ENCODE data around the gene SSU72.

The SSU72 gene

GRCh38 chr1:1538334-1538733 is 36.3 kb downstream of the SSU72 start:
- no peak overlapping the region for H3K4me3 ChIP-seq (ENCODE audit: low read depth, low read length)
- DNase-seq (ENCODE audit: low read depth) = no peak
- TF ChIP-seq MAX (IDR thresholded peaks at IDR 0.05; ENCODE audit: low read depth, low read length) (no peak), MYC (IDR thresholded peaks at IDR 0.05; ENCODE audit: low read depth, low read length) (no peak), POLR2A (IDR thresholded peaks at IDR 0.05; ENCODE audit: extremely low read depth, insufficient read length) (no peak), CTCF (IDR thresholded peaks at IDR 0.05; ENCODE audit: low read depth, low read length) (no peak)

- no peak overlapping the region for H3K4me3 ChIP-seq (ENCODE audit: low read depth, low read length)
- TF ChIP-seq MAX (IDR thresholded peaks at IDR 0.05; ENCODE audit: low read depth, low read length) (no peak), CTCF (IDR thresholded peaks at IDR 0.05; ENCODE audit: low read depth, low read length) (no peak), POLR2A (IDR thresholded peaks at IDR 0.05; ENCODE audit: extremely low read depth, insufficient read length) (no peak), MYC (IDR thresholded peaks at IDR 0.05; ENCODE audit: low read depth, low read length) (no peak)
- DNase-seq (ENCODE audit: low read depth) = no peak
Observed at GRCh38 chr1:1537626-1538250, 36.9 kb downstream of the SSU72 start.

GRCh38 chr1:1536938-1537546 is 37.6 kb downstream of the SSU72 start:
- TF ChIP-seq MAX (IDR thresholded peaks at IDR 0.05; ENCODE audit: low read depth, low read length) = no peak
- no peak for TF ChIP-seq CTCF (IDR thresholded peaks at IDR 0.05; ENCODE audit: low read depth, low read length)
- no peak for TF ChIP-seq MYC (IDR thresholded peaks at IDR 0.05; ENCODE audit: low read depth, low read length)
- TF ChIP-seq POLR2A (IDR thresholded peaks at IDR 0.05; ENCODE audit: extremely low read depth, insufficient read length) = no peak
- H3K4me3 ChIP-seq (ENCODE audit: low read depth, low read length) = no peak overlapping the region
- DNase-seq (ENCODE audit: low read depth) = no peak

- H3K4me3 ChIP-seq (ENCODE audit: low read depth, low read length) = no peak overlapping the region
- no peak for DNase-seq (ENCODE audit: low read depth)
- no peak for TF ChIP-seq POLR2A (IDR thresholded peaks at IDR 0.05; ENCODE audit: extremely low read depth, insufficient read length)
- no peak for TF ChIP-seq MYC (IDR thresholded peaks at IDR 0.05; ENCODE audit: low read depth, low read length)
- TF ChIP-seq CTCF (IDR thresholded peaks at IDR 0.05; ENCODE audit: low read depth, low read length) = no peak
- no peak for TF ChIP-seq MAX (IDR thresholded peaks at IDR 0.05; ENCODE audit: low read depth, low read length)
Observed at GRCh38 chr1:1536019-1536937, 38.4 kb downstream of the SSU72 start.

- TF ChIP-seq MYC (IDR thresholded peaks at IDR 0.05; ENCODE audit: low read depth, low read length) (no peak), CTCF (IDR thresholded peaks at IDR 0.05; ENCODE audit: low read depth, low read length) (no peak), POLR2A (IDR thresholded peaks at IDR 0.05; ENCODE audit: extremely low read depth, insufficient read length) (no peak), MAX (IDR thresholded peaks at IDR 0.05; ENCODE audit: low read depth, low read length) (no peak)
- DNase-seq (ENCODE audit: low read depth) = no peak
- no peak overlapping the region for H3K4me3 ChIP-seq (ENCODE audit: low read depth, low read length)
Observed at GRCh38 chr1:1535201-1536018, 39.3 kb downstream of the SSU72 start.

Measured in NB4 (cell line).